Transverse colon (tissue), 3 donors: ENCODE results near the gene CHPF.

Experiments
- CTCF ChIP-seq, 5 experiments: fragments of 200-600 bp in 3 of 5; fragments of 450-650 bp in 2 of 5; sonication (generic) in 3 of 5; IDR thresholded peaks; 1 replicate in 2 of 5; 2 replicates in 3 of 5; pipeline ENCODE4 v1.5.1; 2016 to 2017; ENCODE audit warnings: antibody characterized with exemption in 5 of 5, inconsistent platforms in 3 of 5, mild to moderate bottlenecking in 2 of 5, moderate library complexity in 1 of 5
- POLR2A ChIP-seq: fragments of 450-650 bp; IDR thresholded peaks from one replicate; pipeline ENCODE4 v1.6.1; 2016; ENCODE audit warnings: antibody characterized with exemption, mild to moderate bottlenecking, moderate library complexity

GRCh38 chr2:219492575-219492974 lies 51.0 kb downstream of the CHPF start:
- TF ChIP-seq CTCF (IDR thresholded peaks at IDR 0.05) = no peak
- TF ChIP-seq POLR2A = no peak
